ENCODE results near the gene LTBP1.

- TF ChIP-seq CTCF (IDR thresholded peaks at IDR 0.05) (no peak), EP300 (IDR thresholded peaks at IDR 0.05) (no peak)
Observed at GRCh38 chr2:33214436-33214835, 267.7 kb downstream of the LTBP1 start.

All from ovary (tissue), 3 donors.